ENCODE results near the gene TNIK.

Gene TNIK

GRCh38 chr3:171276923-171277322 is 183.3 kb downstream of the TNIK start:
- no peak for DNase-seq

- no peak for DNase-seq
Observed at GRCh38 chr3:171274222-171274621, 186.0 kb downstream of the TNIK start.

- no peak for DNase-seq
Observed at GRCh38 chr3:171270541-171270940, 189.7 kb downstream of the TNIK start.

- DNase-seq = no peak
Observed at GRCh38 chr3:171269542-171269941, 190.7 kb downstream of the TNIK start.

- DNase-seq = no peak
Observed at GRCh38 chr3:171268677-171269076, 191.5 kb downstream of the TNIK start.

GRCh38 chr3:171267104-171267503 is 193.1 kb downstream of the TNIK start:
- DNase-seq = no peak

- DNase-seq = no peak
Observed at GRCh38 chr3:171266740-171267073, 193.5 kb downstream of the TNIK start.

GRCh38 chr3:171266034-171266739 is 194.0 kb downstream of the TNIK start:
- no peak for DNase-seq

- no peak for DNase-seq
Observed at GRCh38 chr3:171264758-171265157, 195.4 kb downstream of the TNIK start.

GRCh38 chr3:171262431-171262830 is 197.8 kb downstream of the TNIK start:
- no peak for DNase-seq

GRCh38 chr3:171261487-171261886 is 198.7 kb downstream of the TNIK start:
- no peak for DNase-seq

- no peak for DNase-seq
Observed at GRCh38 chr3:171260899-171261298, 199.3 kb downstream of the TNIK start.

GRCh38 chr3:171260466-171260865 is 199.7 kb downstream of the TNIK start:
- no peak for DNase-seq

GRCh38 chr3:171258316-171258715 is 201.9 kb downstream of the TNIK start:
- no peak for DNase-seq

- DNase-seq = no peak
Observed at GRCh38 chr3:171257251-171258203, 202.7 kb downstream of the TNIK start.

- DNase-seq = no peak
Observed at GRCh38 chr3:171256445-171257250, 203.6 kb downstream of the TNIK start.

GRCh38 chr3:171255236-171255806 is 204.9 kb downstream of the TNIK start:
- no peak for DNase-seq

- no peak for DNase-seq
Observed at GRCh38 chr3:171254315-171254714, 205.9 kb downstream of the TNIK start.

- no peak for DNase-seq
Observed at GRCh38 chr3:171251835-171252234, 208.4 kb downstream of the TNIK start.

- no peak for DNase-seq
Observed at GRCh38 chr3:171250444-171250843, 209.8 kb downstream of the TNIK start.

GRCh38 chr3:171249245-171249644 is 211.0 kb downstream of the TNIK start:
- DNase-seq = no peak

- no peak for DNase-seq
Observed at GRCh38 chr3:171248426-171249111, 211.6 kb downstream of the TNIK start.

All from NCI-H748 treated with DMSO at 0.1 percent for 48 hours (cell line).